NCI-H1092 treated with DMSO at 0.1 percent for 48 hours (cell line): ENCODE results near the gene TSPAN5.
"Not testable (repeated sequence)": the region's sequence is repeated elsewhere in the genome, so short reads cannot be mapped to it uniquely, and the experiment has no call there.

Experiments
- DNase-seq: peaks from one replicate; lab custom pipeline; 2025; lab: John Stamatoyannopoulos, UW

TSPAN5 gene

GRCh38 chr4:98461121-98461865 lies 197.1 kb downstream of the TSPAN5 start:
- not testable (repeated sequence) for DNase-seq

- DNase-seq, result not testable (repeated sequence)
These were observed 201.0 kb downstream of the TSPAN5 start for GRCh38 chr4:98457422-98457821.

- DNase-seq, result no peak
These were observed 206.3 kb downstream of the TSPAN5 start for GRCh38 chr4:98452091-98452490.

GRCh38 chr4:98448908-98449307 lies 209.5 kb downstream of the TSPAN5 start:
- DNase-seq, result no peak

- DNase-seq, result no peak
These were observed 210.8 kb downstream of the TSPAN5 start for GRCh38 chr4:98447648-98448047.

- no peak for DNase-seq
These were observed 211.7 kb downstream of the TSPAN5 start for GRCh38 chr4:98446499-98447375.

GRCh38 chr4:98444371-98444770 lies 214.0 kb downstream of the TSPAN5 start:
- DNase-seq, result no peak

- DNase-seq, result no peak
These were observed 223.6 kb downstream of the TSPAN5 start for GRCh38 chr4:98434816-98435215.

GRCh38 chr4:98433691-98434090 lies 224.7 kb downstream of the TSPAN5 start:
- DNase-seq, result no peak

- DNase-seq, result no peak
These were observed 227.6 kb downstream of the TSPAN5 start for GRCh38 chr4:98430708-98431403.

GRCh38 chr4:98423009-98423408 lies 235.4 kb downstream of the TSPAN5 start:
- DNase-seq, result no peak

GRCh38 chr4:98421111-98421510 lies 237.3 kb downstream of the TSPAN5 start:
- DNase-seq, result no peak
